B cell (primary cell): ENCODE data around the gene SMG9.

Experiments used
- CTCF ChIP-seq: fragments of 200-600 bp; IDR thresholded peaks from one replicate; pipeline ENCODE4 v1.8.0; 2022; ENCODE audit warnings: antibody characterized with exemption, mild to moderate bottlenecking
- EZH2 ChIP-seq: IDR thresholded peaks from 2 replicates; pipeline ENCODE4 v1.6.1; 2012; ENCODE audit warnings: borderline replicate concordance, low read depth, mild to moderate bottlenecking, moderate library complexity, low read length; ENCODE audit not compliant: insufficient read depth, poor library complexity, severe bottlenecking

GRCh38 chr19:43749898-43750297, 4.9 kb downstream of the SMG9 start:
- TF ChIP-seq CTCF = no peak
- TF ChIP-seq EZH2 = no peak
